Activated naive CD4-positive, alpha-beta T cell (primary cell): ENCODE data around the gene FAS.

Experiments used
- DNase-seq, 4 experiments: peaks; one replicate each; lab custom pipeline; 2025; lab: John Stamatoyannopoulos, UW

FAS gene

DNA sequence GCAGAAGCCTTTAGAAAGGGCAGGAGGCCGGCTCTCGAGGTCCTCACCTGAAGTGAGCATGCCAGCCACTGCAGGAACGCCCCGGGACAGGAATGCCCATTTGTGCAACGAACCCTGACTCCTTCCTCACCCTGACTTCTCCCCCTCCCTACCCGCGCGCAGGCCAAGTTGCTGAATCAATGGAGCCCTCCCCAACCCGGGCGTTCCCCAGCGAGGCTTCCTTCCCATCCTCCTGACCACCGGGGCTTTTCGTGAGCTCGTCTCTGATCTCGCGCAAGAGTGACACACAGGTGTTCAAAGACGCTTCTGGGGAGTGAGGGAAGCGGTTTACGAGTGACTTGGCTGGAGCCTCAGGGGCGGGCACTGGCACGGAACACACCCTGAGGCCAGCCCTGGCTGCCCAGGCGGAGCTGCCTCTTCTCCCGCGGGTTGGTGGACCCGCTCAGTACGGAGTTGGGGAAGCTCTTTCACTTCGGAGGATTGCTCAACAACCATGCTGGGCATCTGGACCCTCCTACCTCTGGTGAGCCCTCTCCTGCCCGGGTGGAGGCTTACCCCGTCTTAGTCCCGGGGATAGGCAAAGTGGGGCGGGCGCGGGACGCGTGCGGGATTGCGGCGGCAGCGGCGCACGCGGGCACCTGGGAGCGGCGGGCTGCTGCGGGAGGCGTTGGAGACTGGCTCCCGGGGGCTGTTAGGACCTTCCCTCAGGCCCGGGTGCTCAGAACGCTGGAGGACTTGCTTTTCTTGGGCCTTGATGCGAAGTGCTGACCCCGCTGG is at the start of gene FAS:
Gene FAS (plus strand): TSS at position 415 of the 777 bp plus-strand sequence. CDS start 79 bp downstream, at position 494.
- peak; percentile 33 to 48 (median 42) for DNase-seq

DNA sequence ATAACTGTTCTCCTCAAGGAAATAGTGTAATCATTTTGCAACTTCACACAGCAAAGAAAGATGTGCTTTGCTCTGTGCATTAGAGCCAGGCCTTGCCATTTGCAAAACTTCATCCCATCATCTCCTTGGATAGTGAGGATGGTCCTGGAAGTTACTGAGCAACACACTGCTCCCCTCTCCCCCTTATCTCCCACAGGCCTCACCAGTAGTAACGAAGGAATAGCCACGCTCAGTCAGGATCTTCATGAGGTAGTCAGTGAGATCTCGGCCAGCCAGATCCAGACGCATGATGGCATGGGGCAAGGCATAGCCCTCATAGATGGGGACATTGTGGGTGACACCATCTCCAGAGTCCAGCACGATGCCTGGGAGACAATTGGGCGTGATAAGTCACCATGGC is 49.6 kb upstream of the FAS start:
- DNase-seq = no peak

DNA sequence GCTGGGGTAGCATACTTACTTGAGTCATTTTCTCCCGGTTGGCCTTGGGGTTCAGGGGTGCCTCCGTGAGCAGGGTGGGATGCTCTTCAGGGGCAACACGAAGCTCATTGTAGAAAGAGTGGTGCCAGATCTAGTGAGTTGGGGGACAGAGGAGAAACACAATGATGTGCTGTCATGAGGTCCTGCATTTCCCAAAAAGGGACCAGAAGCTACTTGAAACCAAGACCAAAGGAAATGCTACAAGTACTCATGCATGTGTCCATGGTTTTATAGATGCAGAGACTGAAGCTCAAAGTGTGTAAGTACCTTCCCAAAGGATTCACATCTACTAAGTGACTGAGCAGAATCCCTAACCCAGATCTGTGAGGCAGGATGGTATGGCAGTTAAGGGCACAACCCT is 46.8 kb upstream of the FAS start:
- no peak for DNase-seq

DNA sequence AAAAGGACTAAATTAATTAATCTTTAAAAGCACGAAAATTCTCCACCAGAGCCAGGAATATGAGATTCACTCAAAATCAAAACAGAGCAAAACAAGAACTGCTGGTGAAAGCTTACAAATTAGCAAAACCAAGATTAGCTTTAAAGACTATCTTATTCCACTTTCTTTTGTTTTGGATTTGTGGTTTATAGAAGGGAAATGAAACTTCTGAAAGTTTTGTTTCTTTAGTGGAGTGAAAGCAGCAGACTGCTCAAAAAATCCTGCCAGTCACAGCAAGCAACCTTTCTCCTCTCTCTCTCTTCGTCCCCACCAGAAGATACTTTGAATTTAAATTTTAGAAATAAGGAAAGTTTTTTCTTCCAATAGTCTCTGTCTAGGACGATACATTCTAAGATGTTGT is 45.8 kb upstream of the FAS start:
- no peak for DNase-seq

DNA sequence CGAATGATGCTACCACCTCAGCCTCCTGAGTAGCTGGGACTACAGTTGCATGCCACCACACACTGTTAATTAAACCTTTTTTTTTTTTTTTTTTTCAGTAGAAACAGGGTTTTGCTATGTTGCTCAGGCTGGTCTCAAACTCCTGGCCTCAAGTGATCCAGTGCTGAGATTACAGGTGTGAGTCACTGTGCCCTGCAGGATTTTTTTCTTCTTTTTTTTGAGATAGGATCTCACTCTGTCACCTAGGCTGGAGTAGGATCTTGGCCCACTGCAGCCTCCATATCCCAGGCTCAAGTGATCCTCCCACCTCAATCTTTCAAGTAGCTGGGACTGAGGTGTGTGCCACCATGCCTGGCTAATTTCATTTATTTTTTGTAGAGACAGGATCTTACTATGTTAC is 44.4 kb upstream of the FAS start:
- DNase-seq = no peak

DNA sequence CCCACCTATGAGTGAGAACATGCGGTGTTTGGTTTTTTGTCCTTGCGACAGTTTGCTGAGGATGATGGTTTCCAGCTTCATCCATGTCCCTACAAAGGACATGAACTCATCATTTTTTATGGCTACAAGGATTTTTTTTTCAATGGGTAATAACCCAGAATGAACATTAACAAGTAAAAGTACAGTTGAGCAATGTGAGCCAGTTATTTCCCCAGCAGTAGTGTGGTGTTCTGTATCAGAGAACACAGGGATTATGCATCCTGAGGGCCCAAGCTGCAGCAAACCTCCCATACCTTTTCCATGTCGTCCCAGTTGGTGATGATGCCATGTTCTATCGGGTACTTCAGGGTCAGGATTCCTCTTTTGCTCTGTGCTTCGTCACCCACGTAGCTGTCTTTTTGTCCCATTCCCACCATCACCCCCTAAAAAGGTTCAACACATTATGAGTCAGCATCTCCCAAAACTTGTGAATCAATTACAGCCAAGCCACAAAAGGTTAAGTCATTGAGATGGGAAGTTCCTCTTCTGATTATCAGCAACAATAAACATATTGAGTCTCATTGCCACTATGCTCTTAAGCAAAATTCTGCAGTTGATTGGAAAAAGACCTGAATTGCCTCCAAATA is 43.5 kb upstream of the FAS start:
- no peak for DNase-seq

DNA sequence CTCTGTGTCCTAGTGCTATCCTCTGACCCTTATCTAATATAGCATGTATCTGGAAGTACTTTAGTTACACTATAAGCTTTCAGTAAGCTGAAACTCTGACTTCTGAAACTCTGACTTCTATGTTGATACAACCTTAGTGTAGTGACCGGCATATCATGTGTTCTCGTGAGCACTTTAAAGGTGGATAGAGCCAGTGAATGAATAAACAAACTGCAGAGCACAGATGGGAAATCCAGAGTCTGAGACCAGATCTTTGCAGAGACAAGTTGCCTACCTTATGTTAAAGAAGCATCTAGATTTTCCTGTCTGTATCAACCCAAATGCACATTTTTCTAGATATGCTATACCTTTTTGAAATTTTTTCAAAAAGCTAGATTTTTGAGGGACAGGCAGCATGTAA is 41.5 kb upstream of the FAS start:
- DNase-seq = no peak

DNA sequence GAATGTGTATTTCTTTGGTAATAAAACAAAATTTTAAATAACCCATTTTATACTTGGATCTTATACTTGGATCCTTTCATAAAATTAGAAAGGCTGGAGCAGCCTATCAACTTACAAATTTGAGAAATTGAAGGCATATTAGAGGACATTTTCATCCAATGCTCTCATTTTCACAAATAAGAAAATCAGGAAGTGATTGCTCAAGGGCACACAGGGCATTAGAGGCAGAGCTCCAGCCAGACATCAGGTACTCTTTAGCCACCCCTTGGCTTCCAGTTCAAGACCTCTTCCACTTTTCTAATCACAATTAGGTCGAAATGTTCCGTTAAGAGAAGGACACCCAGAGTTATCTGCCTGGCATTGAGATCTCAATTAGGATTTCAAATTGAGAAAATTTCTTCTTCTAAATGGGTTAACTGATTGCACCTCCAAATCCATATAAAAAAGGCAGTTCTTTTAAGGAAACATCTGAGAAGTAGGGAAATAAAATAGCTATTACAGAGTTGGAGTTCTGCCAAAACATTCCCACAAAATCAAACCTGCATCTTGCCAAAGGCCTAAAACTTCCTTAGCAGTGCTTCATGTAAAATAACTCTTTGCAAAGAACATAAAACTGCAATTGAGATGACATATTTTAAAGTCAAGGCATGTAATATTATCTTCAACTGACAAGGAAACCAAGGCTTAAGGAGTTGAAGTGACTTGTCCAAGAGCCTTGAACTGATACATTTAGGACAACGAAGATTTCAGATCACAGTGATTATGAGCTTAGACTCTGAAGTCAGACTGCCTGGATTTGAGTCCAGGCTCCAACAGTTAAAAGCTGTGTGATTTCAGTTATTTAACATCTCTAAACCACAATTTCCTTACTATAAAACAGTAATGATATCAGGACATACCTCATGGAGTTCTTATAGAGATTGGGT is 40.4 kb upstream of the FAS start:
- DNase-seq = no peak

DNA sequence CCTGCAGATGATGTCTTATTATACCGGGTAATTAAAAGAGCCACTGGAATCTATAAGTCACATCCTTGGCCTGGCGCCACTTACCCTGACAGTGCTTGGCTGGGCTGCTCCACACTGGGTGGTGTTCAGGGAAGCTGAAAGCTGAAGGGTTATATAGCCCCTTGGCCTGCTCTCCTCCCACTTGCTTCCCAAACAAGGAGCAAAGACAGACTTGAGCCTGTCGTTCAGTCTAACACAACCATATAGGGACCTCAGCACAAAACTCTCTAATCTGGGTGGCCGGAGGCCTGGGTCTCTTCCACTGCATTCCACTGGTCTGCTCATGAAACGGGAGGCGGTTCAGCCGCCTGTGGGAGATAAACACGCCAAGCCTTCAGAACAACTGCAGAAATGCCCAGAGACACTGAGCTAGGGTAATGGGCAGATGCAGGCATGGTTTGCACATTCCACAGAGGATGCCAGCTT is 37.9 kb upstream of the FAS start, which contains the start of gene ACTA2:
Gene ACTA2 (minus strand): TSS at position 127 of the 465 bp plus-strand sequence. CDS start 3,843 bp downstream, outside the sequence.
- no peak for DNase-seq

DNA sequence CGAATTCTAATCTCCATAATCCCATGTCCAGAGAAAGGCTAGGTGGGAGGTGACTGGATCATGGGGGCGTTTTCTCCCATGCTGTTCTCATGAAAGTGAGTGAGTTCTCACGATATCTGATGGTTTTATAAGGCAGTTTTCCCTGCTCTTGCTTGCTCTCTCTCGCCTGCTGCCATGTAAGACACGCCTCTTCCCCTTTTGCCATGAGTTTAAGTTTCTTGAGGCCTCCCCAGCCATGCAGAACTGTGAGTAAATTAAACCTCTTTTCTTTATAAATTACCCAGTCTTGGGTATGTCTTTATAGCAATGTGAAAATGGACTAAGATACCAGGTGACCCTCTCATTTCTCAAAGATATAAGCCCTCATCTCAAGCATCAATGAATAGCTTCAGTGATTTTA is 36.9 kb upstream of the FAS start:
- DNase-seq = no peak

DNA sequence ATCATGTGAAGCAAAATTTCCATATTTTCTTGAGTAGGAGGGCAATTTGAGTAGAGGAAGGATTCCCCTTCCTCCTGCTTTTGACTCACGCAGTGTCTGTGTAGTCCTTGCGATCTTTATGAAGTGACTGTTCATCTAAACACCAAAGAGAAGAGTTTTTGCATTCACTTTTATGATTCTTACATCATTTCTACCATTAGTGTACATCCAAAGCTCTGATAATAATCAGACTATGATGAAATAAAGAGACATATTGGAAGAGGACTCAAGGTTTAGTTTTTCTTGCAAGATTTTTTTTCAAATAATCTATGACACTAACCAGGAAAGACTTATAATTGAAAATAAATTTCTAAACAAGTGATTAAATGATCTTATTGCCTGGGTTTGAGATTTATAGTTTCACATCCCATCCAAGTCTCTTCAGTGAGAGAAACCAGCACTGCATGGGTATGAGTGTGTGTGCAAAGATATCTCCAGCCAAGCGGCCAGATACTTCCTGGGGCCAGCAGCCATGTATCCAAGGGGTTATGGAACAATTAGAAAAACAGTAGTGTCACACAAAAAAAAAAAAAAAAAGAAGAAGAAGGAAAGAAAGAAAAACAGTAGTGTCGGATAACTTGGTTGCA is 36.0 kb upstream of the FAS start:
- no peak for DNase-seq

DNA sequence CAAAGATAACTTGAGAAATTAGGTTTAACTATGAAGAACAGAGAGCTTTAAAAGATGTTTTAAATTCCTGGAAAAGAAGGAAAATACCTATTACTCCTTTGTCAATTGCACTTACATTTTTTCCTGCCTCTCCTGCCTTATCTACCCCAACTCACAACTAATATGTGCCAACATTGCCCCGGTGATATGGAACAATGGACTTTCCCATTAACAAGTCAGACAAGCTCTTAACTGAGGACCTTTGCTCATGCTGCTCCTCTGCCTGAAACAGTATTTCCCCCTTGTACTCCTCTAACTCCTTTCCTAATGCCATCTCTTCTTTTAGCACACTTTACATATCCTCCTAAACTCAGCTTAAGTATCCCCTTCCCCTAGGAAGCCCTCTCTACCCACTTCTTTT is 33.2 kb upstream of the FAS start:
- DNase-seq = no peak

DNA sequence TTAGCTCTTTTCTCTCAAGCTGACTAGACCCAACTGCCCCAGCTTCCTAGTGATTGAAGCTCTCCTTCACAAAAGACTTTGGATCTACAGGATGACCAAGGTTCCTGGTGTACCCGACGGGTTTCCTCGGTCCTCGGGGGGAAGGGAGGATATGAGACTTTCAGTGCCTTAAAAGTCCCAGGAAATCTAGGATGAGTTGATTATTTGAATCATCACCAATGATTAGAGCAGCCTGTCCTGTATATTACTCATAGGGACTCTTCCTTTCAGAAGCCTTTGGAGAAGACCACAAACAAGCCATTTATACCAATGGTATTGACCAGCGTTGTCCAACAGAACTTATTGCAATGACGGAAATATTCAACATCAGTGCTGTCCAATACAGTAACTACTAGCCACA is 31.9 kb upstream of the FAS start:
- DNase-seq = no peak

DNA sequence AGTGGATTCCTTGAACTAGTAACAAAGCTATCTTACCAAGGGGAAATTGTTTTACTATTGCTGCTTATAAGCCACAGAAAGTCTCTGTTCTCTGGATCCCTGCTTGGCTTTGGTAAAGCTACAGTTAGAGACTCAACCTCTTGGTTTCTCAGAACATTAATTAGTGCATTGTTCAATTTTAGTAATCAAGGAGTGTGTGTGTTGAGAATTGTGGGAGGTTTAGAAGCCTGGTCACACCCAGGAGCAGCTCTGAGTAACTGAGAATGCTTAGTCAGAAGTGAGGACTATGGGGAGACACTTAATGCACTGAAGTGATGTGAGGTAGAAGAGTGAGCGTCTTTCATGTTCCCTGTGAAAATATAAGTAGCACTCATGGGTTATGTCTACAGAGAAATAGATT is 29.8 kb upstream of the FAS start:
- DNase-seq = no peak

DNA sequence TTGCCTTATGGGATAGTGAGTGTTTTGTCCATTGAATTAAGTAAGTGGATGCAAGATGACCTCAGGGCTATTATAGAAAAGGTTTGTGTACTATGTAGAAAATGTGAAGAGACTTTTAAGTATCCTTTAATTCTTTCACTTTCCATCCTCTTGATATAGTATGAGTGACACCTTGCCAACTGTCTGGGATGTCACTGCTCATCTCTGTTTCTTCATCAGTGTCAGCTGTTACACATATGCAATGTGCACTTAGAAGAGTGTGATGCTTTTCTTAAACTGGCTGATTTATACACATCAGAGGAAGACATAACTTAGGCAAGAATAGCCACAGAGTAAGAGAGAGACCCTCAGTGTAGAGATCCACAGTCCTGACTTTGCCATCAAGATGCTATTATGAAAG is 29.3 kb upstream of the FAS start:
- no peak for DNase-seq

DNA sequence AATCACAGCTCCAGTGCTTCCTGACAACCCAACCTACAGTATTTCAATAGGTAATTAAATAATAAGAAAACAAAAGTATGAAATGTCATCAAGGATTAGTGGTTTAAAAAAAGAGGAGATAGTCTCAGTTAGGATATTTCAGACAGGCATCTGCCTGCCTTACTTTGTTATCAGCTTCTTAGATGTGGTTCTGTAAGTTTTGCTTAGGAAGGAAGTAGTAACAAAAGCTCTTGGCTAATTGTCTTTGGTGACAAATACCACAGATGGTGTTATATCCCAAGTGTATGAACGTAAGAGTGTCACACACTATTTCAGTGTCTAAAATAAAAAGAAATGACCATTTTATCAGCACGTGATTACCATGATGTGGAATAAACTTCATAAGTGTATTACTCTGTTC is 28.3 kb upstream of the FAS start:
- no peak for DNase-seq

DNA sequence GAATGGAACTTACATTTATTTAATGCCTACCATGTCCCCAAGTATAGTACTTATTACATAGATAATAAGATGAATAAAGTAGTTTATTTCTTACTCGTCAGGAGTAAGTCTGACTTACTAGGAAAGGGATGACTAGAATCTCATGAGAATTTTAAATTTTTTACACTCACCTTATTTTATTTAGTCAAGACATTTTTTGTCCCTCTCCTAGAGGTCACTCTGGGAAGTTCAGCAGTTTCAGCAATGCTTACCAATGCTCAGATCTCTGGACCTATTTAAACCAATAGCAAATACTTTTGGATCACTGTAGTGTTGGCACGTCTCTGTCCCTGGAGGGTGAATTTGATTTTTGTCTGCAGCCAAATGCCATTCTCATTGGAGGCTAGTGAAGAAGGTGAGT is 27.3 kb upstream of the FAS start:
- no peak for DNase-seq

DNA sequence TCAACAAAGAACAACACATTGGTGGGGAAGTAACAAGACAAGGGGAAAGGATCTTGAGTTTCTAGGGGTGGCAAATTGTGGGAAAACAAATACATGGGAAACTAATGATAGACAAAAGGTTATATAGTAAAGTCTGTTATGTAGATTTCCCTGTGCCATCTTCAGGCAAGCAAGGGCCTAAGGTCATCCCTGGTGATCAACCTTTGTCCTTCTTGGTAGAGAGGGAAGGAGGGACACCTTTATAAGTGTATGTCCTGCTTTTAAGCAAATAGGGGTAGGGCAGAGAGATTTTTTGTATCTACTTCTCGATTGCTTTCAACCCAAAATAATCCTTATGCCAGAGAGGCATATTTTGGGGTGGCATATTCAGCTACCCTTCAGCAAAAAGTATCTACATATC is 26.2 kb upstream of the FAS start:
- DNase-seq = no peak

DNA sequence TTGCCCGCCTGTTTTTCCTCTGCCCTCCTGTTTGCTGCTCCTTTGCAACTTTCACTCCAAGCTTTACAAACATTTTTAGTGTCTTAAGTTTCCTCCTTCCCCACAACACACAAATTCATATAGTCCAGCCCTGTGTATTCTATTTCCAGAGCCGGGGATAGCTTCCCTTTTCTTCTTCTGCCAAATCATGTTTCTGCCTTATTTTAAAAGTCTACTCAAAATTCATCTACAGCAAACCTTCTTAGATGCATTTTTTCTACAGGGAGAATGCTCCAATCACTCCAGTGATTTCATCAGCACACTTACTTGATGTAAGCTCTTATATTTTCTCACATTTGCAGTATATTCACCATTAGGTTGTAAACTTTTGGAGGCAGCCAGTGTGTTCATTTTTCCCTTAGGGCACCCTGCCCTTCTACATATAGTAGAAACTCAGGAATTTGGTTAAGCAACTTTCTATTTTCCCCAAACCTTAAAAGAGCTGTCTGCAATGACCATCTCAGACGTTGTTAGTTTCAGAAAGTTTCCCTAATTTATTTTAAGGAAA is 25.7 kb upstream of the FAS start:
- no peak for DNase-seq

DNA sequence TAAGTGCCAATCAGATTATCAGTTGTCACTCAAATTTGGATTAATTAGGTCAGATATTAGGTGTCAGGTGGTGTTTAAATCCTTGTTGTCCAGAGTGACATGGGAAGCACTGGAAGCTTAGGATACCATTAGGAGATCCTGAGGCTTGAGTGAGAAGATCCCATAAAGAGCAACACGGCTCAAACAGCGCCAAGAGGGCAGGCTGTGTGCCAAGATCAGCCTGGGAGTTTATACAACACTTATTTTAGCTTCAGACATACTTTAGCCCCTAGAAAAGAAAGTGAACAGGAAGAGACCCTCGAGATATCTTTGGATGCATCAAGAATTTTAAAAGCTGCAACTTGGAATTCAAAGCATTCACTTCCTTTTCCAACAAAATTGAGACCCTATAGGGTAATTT is 23.8 kb upstream of the FAS start:
- DNase-seq = no peak

DNA sequence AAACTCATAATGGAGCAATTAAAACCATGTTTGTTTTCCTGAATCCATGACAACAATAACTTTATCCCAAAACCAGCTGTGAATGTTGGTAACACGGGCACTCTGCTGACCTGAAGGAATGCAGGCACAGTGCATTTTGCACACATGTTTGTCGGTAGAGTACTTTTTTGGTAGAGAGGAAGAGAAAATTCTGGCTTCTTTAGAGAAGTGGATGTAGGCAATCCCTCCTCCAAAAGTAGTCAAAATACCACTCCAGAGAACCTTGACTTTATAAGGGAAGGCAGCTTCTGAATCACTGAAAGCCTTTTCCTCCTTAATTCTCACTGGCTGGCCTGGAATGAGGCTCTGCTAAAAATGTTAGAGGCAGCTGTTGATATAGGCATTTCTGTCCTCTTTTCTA is 22.2 kb upstream of the FAS start:
- no peak for DNase-seq
